OCI-LY1 (cell line): Measurements from ENCODE around the gene PRKAR1A.

Source experiments
- EZH2 ChIP-seq: fragments of 200-600 bp; sonication (generic), shearing (Covaris generic); IDR thresholded peaks from 2 replicates; pipeline ENCODE4 v1.8.0; 2017; ENCODE audit warnings: borderline replicate concordance, mixed run types, mild to moderate bottlenecking, antibody characterized with exemption, low read length, moderate library complexity, mixed read lengths
- TF ChIP-seq, protein P1 (sequence below): fragments of 200-600 bp; sonication (generic), shearing (Covaris generic); IDR thresholded peaks from 2 replicates; pipeline ENCODE4 v1.5.1; 2017; ENCODE audit warnings: mild to moderate bottlenecking, antibody characterized with exemption, low read length, moderate library complexity, mixed read lengths

GRCh38 chr17:68572138-68572842, 60.1 kb downstream of the PRKAR1A start:
- TF ChIP-seq, protein P1, sequence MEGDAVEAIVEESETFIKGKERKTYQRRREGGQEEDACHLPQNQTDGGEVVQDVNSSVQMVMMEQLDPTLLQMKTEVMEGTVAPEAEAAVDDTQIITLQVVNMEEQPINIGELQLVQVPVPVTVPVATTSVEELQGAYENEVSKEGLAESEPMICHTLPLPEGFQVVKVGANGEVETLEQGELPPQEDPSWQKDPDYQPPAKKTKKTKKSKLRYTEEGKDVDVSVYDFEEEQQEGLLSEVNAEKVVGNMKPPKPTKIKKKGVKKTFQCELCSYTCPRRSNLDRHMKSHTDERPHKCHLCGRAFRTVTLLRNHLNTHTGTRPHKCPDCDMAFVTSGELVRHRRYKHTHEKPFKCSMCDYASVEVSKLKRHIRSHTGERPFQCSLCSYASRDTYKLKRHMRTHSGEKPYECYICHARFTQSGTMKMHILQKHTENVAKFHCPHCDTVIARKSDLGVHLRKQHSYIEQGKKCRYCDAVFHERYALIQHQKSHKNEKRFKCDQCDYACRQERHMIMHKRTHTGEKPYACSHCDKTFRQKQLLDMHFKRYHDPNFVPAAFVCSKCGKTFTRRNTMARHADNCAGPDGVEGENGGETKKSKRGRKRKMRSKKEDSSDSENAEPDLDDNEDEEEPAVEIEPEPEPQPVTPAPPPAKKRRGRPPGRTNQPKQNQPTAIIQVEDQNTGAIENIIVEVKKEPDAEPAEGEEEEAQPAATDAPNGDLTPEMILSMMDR = no peak
- no peak for TF ChIP-seq EZH2
